Measurements from ENCODE around the gene TMEM258.

Gene TMEM258

DNA sequence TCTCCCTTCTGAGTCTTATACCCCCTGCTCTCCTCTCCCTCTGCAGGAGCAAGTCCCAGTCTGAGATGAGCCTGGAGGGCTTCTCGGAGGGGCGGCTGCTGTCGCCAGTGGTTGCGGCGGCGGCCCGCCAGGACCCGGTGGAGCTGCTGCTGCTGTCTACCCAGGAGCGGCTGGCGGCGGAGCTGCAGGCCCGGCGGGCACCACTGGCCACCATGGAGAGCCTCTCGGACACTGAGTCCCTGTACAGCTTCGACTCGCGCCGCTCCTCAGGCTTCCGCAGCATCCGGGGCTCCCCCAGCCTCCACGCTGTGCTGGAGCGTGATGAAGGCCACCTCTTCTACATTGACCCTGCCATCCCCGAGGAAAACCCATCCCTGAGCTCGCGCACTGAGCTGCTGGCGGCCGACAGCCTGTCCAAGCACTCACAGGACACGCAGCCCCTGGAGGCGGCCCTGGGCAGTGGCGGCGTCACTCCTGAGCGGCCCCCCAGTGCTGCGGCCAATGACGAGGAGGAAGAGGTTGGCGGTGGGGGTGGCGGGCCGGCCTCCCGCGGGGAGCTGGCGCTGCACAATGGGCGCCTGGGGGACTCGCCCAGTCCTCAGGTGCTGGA is 48.8 kb downstream of the TMEM258 start:
- DNase-seq (ENCODE audit: insufficient read length) (no peak), FAIRE-seq (no peak)
- TF ChIP-seq POLR2A (IDR thresholded peaks at IDR 0.05; ENCODE audit: low read depth, low read length): no peak

DNA sequence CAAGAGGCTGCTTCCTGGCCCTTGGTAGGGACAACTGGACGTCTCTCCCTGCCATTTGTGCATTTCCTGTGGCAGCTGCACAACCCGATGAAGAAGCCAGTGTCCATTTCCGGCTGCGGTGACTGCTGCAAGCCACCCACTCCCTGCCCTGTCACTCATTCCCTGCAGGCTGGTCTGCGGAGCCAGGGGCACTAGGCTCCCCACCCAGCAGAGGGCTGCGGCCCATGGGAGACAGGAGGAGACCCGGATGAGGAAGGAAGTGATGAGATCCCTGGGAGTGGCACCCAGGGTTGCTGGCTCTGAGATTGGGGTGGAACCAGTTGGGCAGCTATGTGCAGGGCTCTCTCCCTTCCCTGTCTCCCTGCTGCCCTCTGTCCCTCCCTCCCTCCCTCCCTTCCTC is 50.0 kb downstream of the TMEM258 start:
- TF ChIP-seq POLR2AphosphoS5 (IDR thresholded peaks at IDR 0.05; ENCODE audit: low read depth, low read length) (no peak), TAF1 (IDR thresholded peaks at IDR 0.05; ENCODE audit: borderline replicate concordance, low read depth, low read length) (no peak)
- DNase-seq (ENCODE audit: insufficient read length): no peak
- no peak for FAIRE-seq

DNA sequence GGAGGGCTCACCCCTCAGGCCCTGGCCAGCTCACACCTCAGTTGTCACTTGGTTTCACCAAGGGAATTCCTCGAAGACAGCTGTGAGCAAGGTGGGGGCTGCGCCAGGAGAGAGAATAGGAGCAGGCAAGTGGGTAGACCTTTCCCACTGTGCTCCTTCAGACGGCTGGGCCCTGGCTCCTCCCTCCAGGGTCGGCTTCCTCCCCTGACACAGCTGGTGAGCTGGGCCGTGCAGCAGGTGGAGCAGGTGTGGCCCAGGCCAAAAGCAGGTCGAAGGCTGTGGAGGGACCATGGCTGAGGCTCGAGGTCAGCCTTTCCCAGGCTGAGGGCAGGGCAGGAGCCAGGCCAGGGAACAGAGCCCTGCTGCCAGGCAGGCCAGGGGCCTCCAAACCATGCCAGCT is 52.4 kb downstream of the TMEM258 start:
- DNase-seq (ENCODE audit: insufficient read length) (no peak), FAIRE-seq (no peak)
- TF ChIP-seq TAF1 (IDR thresholded peaks at IDR 0.05; ENCODE audit: borderline replicate concordance, low read depth, low read length): no peak
- TF ChIP-seq POLR2AphosphoS5 (IDR thresholded peaks at IDR 0.05; ENCODE audit: low read depth, low read length): no peak
- no peak for TF ChIP-seq POLR2A (IDR thresholded peaks at IDR 0.05; ENCODE audit: low read depth, low read length)

DNA sequence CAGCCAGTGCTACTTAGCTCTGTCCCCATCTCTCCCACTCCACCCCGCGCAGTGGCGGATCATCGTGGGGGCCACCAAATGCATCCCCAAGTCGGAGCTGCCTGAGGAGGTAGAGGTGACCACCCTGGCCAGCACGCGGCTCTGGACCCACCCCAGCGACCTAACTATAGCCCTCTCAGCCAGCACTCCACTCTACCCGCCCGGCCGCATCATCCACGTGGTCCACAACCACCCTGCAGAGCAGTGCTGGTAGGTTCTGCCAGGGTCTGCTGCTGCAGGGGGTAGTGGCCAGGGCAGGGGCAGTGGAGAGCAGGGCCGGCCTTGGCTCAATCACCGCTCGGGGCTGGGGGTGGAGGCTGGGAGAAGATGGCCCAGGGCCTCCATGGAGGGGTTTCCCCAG is 53.0 kb downstream of the TMEM258 start:
- TF ChIP-seq POLR2A (IDR thresholded peaks at IDR 0.05; ENCODE audit: low read depth, low read length) (no peak), POLR2AphosphoS5 (IDR thresholded peaks at IDR 0.05; ENCODE audit: low read depth, low read length) (no peak), TAF1 (IDR thresholded peaks at IDR 0.05; ENCODE audit: borderline replicate concordance, low read depth, low read length) (no peak)
- DNase-seq (ENCODE audit: insufficient read length) (no peak), FAIRE-seq (no peak)
